ENCODE results near the gene C22orf15.

DNA sequence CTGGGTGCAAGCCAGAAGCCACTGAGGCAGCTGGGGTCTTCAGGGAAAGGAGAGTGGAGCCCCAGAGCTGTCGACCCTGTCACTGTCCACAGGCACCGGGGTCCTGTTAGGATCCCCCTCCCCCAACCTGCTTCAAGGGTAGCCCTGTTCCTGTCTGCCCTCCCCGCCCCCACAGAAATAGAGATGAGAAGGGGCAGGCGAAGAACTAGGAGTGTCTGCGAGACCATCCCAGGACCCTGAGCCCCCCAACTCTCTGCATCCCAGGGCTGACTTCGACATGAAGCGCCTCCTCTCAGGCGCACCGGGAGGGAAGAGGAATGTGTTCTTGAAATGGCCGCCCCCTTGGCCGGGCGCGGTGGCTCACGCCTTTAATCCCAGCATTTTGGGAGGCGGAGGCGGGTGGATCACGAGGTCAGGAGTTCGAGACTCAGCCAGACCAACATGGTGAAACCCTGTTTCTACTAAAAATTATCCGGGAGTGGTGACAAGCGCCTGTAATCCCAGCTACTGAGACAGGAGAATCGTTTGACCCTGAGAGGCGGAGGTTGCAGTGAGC lies 11.3 kb upstream of the C22orf15 start:
- TF ChIP-seq, protein P1, sequence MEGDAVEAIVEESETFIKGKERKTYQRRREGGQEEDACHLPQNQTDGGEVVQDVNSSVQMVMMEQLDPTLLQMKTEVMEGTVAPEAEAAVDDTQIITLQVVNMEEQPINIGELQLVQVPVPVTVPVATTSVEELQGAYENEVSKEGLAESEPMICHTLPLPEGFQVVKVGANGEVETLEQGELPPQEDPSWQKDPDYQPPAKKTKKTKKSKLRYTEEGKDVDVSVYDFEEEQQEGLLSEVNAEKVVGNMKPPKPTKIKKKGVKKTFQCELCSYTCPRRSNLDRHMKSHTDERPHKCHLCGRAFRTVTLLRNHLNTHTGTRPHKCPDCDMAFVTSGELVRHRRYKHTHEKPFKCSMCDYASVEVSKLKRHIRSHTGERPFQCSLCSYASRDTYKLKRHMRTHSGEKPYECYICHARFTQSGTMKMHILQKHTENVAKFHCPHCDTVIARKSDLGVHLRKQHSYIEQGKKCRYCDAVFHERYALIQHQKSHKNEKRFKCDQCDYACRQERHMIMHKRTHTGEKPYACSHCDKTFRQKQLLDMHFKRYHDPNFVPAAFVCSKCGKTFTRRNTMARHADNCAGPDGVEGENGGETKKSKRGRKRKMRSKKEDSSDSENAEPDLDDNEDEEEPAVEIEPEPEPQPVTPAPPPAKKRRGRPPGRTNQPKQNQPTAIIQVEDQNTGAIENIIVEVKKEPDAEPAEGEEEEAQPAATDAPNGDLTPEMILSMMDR (IDR thresholded peaks at IDR 0.05; ENCODE audit: control extremely low read depth in 1 of 3, insufficient read depth in 1 of 3, low read depth in 1 of 3, low read length in 3 of 3), result no peak
- TF ChIP-seq ZNF274 (IDR thresholded peaks at IDR 0.05; ENCODE audit: borderline replicate concordance, extremely low read depth, low read length), result no peak
- 0 out of 3 replicates have a peak, but pooled peaks of 1 of the 2 experiments have one; percentile 33 for TF ChIP-seq POLR2A (IDR thresholded peaks at IDR 0.05; ENCODE audit: control extremely low read depth in 1 of 2, low read depth in 2 of 2, low read length in 2 of 2)
- no peak for TF ChIP-seq ATF3 (IDR thresholded peaks at IDR 0.05; ENCODE audit: insufficient read depth, low read depth, low read length)
- no peak for TF ChIP-seq KDM5A (IDR thresholded peaks at IDR 0.05; ENCODE audit: low read length)
- no peak for TF ChIP-seq EP300 (IDR thresholded peaks at IDR 0.05; ENCODE audit: borderline replicate concordance in 1 of 2, low read depth in 2 of 2, low read length in 2 of 2)
- TF ChIP-seq CHD1 (IDR thresholded peaks at IDR 0.05; ENCODE audit: low read depth, low read length), result no peak
- TF ChIP-seq KDM4A (IDR thresholded peaks at IDR 0.05; ENCODE audit: low read depth, low read length, severe bottlenecking), result no peak
- no peak for TF ChIP-seq ATF2 (IDR thresholded peaks at IDR 0.05; ENCODE audit: low read length)
- no peak for TF ChIP-seq EZH2 (IDR thresholded peaks at IDR 0.05; ENCODE audit: low read depth, low read length, severe bottlenecking)

Measured in H1 (cell line).